ENCODE data around the gene AREL1.

Gene AREL1

DNA sequence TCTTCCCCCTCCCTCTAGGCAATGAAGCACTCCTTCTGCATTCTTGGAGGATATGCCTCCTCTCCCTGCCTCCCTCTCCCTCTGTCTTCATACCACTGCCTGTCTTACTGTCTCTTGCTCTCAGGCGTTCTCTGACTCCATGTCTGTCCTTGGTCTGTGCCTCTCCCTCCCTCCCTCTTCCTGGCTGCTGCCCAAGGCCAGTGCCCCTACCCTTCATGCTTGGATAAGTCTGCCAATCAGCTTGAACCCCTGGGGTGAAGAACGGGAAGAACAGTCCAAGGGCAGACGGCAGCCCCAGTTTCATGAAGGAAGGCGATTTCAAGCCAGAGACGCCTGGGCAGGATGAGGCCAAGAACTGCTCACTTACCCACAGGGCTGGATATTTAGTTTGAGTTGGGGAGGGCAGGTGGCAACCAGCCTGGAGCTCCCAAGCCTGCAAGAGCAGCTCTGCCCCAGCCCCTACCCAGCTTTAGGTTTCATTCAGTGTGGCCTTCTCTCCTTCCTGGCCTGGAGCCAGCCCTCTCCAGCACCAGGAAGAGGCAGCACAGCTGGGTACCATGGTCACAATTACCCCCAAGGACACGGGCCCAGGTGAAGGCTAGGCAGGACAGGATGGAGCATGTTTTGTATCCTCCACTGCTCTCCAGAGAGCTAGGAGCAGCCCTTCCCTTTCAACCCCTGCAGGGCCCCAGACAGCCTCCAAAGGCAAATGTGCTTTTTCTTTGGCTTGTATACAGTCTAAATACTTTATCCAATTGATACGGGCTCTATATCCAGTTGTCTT, 65.0 kb downstream of the AREL1 start:
- peaks cover 45% of the 10 kb centered on the region for H3K4me1 ChIP-seq (ENCODE audit: control insufficient read depth, insufficient read depth, low read length)
- peaks cover 2% of the 10 kb centered on the region for H3K36me3 ChIP-seq (ENCODE audit: control insufficient read depth, insufficient read depth, low read length, severe bottlenecking)
- no peaks in the 10 kb centered on the region for H3K9me3 ChIP-seq (ENCODE audit: control insufficient read depth, low read length)
- no peaks in the 10 kb centered on the region for H3K27me3 ChIP-seq (replicated peaks; ENCODE audit: control insufficient read depth, insufficient read depth, low read length)
- no peak overlapping the region for H3K9ac ChIP-seq (ENCODE audit: low read length)
- H3K4me3 ChIP-seq (ENCODE audit: low read length) = no peak overlapping the region
- peak; percentile 57 for DNase-seq (ENCODE audit: low read depth)

DNA sequence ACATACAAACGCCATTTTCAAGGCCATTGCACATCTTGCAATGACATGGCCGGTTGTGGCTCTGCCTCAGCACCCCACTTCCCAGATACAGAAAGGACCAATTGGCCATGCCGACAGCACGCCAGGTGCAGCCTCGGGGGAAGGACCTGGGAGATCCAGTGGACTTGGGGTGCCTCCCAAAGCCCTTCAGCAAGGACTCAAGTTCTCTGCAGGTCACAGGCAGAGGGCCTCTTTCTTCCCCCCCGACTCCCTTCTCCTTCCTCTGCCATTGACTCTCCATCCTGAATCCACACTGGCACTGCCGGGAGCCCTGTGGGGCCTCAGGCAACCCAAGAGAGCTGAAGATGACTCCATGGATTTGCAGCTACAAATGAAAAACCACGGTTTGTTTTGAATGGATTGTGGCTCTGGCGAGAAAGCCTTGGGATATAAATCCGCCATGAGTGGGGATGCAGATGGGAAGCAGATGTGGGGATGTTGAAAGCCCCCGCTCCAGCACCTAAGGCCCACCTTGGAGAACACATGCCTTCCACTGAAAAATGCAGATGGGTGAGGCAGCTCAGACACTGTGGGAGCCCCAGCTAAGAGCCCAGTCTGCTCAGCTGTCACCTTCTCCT, 65.7 kb downstream of the AREL1 start:
- Histone ChIP-seq H3K4me3 (ENCODE audit: low read length) (no peak overlapping the region), H3K36me3 (ENCODE audit: control insufficient read depth, insufficient read depth, low read length, severe bottlenecking) (no peaks in the 10 kb centered on the region), H3K9ac (ENCODE audit: low read length) (no peak overlapping the region), H3K9me3 (ENCODE audit: control insufficient read depth, low read length) (no peaks in the 10 kb centered on the region), H3K4me1 (ENCODE audit: control insufficient read depth, insufficient read depth, low read length) (peaks cover 44% of the 10 kb centered on the region), H3K27me3 (replicated peaks; ENCODE audit: control insufficient read depth, insufficient read depth, low read length) (no peaks in the 10 kb centered on the region)
- DNase-seq (ENCODE audit: low read depth) = no peak

GRCh38 chr14:74645756-74646470, 67.0 kb downstream of the AREL1 start:
- no peak overlapping the region for H3K4me3 ChIP-seq (ENCODE audit: low read length)
- no peaks in the 10 kb centered on the region for H3K27me3 ChIP-seq (replicated peaks; ENCODE audit: control insufficient read depth, insufficient read depth, low read length)
- peaks cover 52% of the 10 kb centered on the region for H3K4me1 ChIP-seq (ENCODE audit: control insufficient read depth, insufficient read depth, low read length)
- no peaks in the 10 kb centered on the region for H3K36me3 ChIP-seq (ENCODE audit: control insufficient read depth, insufficient read depth, low read length, severe bottlenecking)
- no peaks in the 10 kb centered on the region for H3K9me3 ChIP-seq (ENCODE audit: control insufficient read depth, low read length)
- no peak for DNase-seq (ENCODE audit: low read depth)
- H3K9ac ChIP-seq (ENCODE audit: low read length) = no peak overlapping the region

GRCh38 chr14:74645244-74645643, 67.6 kb downstream of the AREL1 start:
- H3K4me1 ChIP-seq (ENCODE audit: control insufficient read depth, insufficient read depth, low read length) = peaks cover 52% of the 10 kb centered on the region
- H3K9me3 ChIP-seq (ENCODE audit: control insufficient read depth, low read length) = no peaks in the 10 kb centered on the region
- no peak overlapping the region for H3K9ac ChIP-seq (ENCODE audit: low read length)
- no peak for DNase-seq (ENCODE audit: low read depth)
- H3K36me3 ChIP-seq (ENCODE audit: control insufficient read depth, insufficient read depth, low read length, severe bottlenecking) = no peaks in the 10 kb centered on the region
- no peak overlapping the region for H3K4me3 ChIP-seq (ENCODE audit: low read length)
- no peaks in the 10 kb centered on the region for H3K27me3 ChIP-seq (replicated peaks; ENCODE audit: control insufficient read depth, insufficient read depth, low read length)

DNA sequence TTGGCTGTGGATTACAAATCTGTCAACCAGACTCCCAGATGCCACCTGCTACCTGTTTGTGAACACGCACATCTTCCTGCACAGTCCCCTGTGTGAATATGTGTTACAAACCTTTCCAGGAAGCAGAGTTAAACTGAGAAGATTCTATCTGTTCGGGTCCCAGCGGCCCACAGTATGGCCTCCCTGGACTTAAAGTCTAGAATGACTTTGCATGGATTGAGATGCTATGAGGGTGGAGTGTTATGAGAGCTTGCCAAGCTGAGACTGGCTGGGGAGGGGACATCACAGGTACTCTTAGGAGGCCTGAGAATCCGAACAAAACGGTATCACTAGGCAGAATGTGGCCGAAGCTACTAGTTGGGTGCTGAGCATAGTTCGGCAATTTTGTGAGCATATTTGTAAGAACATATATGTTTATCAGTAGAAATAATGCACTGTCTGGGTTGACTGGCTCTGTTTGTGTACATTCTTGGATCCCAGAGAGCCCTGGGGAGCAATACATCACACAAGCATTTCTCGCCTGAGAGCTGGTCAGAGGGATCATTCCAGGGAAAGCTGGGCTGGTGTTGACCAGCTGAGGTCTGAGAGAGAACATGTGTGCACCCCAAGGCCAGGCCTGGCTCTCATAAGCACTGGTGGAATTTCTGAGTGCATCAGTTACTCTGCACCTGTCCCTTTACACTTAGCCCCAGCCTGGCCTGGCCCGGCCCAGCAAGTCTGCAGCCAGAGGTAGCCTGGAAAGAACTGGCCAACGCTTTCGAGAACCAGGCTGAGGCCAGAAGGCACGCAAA, 71.1 kb downstream of the AREL1 start:
- H3K4me1 ChIP-seq (ENCODE audit: control insufficient read depth, insufficient read depth, low read length) = peaks cover 42% of the 10 kb centered on the region
- no peak for DNase-seq (ENCODE audit: low read depth)
- H3K4me3 ChIP-seq (ENCODE audit: low read length) = no peak overlapping the region
- no peaks in the 10 kb centered on the region for H3K9me3 ChIP-seq (ENCODE audit: control insufficient read depth, low read length)
- H3K27me3 ChIP-seq (replicated peaks; ENCODE audit: control insufficient read depth, insufficient read depth, low read length) = no peaks in the 10 kb centered on the region
- H3K36me3 ChIP-seq (ENCODE audit: control insufficient read depth, insufficient read depth, low read length, severe bottlenecking) = no peaks in the 10 kb centered on the region
- no peak overlapping the region for H3K9ac ChIP-seq (ENCODE audit: low read length)

DNA sequence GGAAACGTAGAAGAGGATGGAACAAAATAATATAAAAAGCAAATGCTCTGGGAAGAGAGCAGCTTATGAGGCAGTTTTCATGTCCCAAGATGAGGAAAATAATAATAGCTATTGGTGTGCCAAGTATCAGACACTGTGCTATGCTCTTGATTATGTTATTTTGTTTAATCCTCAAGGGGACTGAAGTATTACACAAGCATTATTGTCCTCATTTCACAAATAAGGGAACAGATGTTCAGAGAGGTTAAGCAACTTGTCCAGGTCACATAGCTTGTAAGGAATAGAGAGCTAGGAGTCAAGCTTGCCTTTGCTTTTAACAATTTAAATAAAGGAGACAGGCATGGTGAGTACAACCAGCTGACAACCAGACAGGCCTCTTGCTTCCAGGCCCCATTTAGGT, 73.9 kb downstream of the AREL1 start:
- Histone ChIP-seq H3K4me1 (ENCODE audit: control insufficient read depth, insufficient read depth, low read length) (peaks cover 30% of the 10 kb centered on the region), H3K9ac (ENCODE audit: low read length) (no peak overlapping the region), H3K4me3 (ENCODE audit: low read length) (no peak overlapping the region), H3K36me3 (ENCODE audit: control insufficient read depth, insufficient read depth, low read length, severe bottlenecking) (no peaks in the 10 kb centered on the region), H3K9me3 (ENCODE audit: control insufficient read depth, low read length) (no peaks in the 10 kb centered on the region), H3K27me3 (replicated peaks; ENCODE audit: control insufficient read depth, insufficient read depth, low read length) (no peaks in the 10 kb centered on the region)
- DNase-seq (ENCODE audit: low read depth) = peak; percentile 64

DNA sequence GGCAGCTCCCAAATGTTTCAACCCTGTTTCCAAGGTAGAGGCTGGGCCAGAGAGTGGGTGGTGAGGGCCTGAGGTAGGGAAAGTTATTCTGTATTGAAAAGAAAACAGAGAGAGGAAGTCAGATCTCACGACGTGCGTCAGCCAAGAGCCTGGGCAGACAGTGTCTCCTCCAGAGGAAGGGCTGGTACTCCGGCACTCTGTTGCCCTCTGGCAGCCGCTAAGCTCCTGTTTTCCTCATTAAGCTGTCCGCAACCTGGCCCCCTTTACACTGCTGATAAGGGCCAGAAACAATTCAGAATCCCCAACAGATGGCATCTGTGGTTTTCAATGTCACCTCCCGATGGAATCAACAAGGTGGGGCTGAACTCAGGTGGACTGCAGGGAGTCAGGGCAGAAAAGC, 74.8 kb downstream of the AREL1 start:
- no peak overlapping the region for H3K9ac ChIP-seq (ENCODE audit: low read length)
- H3K27me3 ChIP-seq (replicated peaks; ENCODE audit: control insufficient read depth, insufficient read depth, low read length) = no peaks in the 10 kb centered on the region
- H3K4me1 ChIP-seq (ENCODE audit: control insufficient read depth, insufficient read depth, low read length) = peaks cover 30% of the 10 kb centered on the region
- no peaks in the 10 kb centered on the region for H3K36me3 ChIP-seq (ENCODE audit: control insufficient read depth, insufficient read depth, low read length, severe bottlenecking)
- H3K4me3 ChIP-seq (ENCODE audit: low read length) = no peak overlapping the region
- DNase-seq (ENCODE audit: low read depth) = no peak
- H3K9me3 ChIP-seq (ENCODE audit: control insufficient read depth, low read length) = no peaks in the 10 kb centered on the region

DNA sequence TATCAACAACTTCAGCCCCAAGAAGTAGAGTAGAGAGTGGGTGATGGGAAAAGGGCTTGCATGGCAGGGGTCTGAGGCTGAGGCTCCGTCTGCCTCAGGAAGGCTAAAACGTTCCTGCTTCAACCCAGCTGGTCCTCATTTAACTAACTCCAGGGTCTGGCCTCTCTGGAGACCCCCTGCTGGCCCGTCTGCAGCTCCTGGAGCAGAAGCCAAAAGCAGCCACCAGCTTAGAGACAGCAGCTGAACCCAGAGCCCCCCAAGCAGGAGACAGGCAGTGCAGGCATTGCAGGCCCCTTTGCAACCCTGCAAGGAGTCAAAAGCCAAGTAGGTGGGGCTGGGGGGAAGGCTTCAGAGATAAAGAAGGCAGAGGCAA, 75.7 kb downstream of the AREL1 start:
- no peaks in the 10 kb centered on the region for H3K27me3 ChIP-seq (replicated peaks; ENCODE audit: control insufficient read depth, insufficient read depth, low read length)
- H3K4me3 ChIP-seq (ENCODE audit: low read length) = no peak overlapping the region
- no peaks in the 10 kb centered on the region for H3K36me3 ChIP-seq (ENCODE audit: control insufficient read depth, insufficient read depth, low read length, severe bottlenecking)
- H3K9ac ChIP-seq (ENCODE audit: low read length) = no peak overlapping the region
- no peak for DNase-seq (ENCODE audit: low read depth)
- H3K9me3 ChIP-seq (ENCODE audit: control insufficient read depth, low read length) = no peaks in the 10 kb centered on the region
- H3K4me1 ChIP-seq (ENCODE audit: control insufficient read depth, insufficient read depth, low read length) = peaks cover 25% of the 10 kb centered on the region

GRCh38 chr14:74636424-74637177, 76.3 kb downstream of the AREL1 start:
- no peaks in the 10 kb centered on the region for H3K27me3 ChIP-seq (replicated peaks; ENCODE audit: control insufficient read depth, insufficient read depth, low read length)
- H3K36me3 ChIP-seq (ENCODE audit: control insufficient read depth, insufficient read depth, low read length, severe bottlenecking) = no peaks in the 10 kb centered on the region
- DNase-seq (ENCODE audit: low read depth) = peak; percentile 63
- H3K9me3 ChIP-seq (ENCODE audit: control insufficient read depth, low read length) = no peaks in the 10 kb centered on the region
- no peak overlapping the region for H3K9ac ChIP-seq (ENCODE audit: low read length)
- H3K4me1 ChIP-seq (ENCODE audit: control insufficient read depth, insufficient read depth, low read length) = peaks cover 20% of the 10 kb centered on the region
- no peak overlapping the region for H3K4me3 ChIP-seq (ENCODE audit: low read length)

DNA sequence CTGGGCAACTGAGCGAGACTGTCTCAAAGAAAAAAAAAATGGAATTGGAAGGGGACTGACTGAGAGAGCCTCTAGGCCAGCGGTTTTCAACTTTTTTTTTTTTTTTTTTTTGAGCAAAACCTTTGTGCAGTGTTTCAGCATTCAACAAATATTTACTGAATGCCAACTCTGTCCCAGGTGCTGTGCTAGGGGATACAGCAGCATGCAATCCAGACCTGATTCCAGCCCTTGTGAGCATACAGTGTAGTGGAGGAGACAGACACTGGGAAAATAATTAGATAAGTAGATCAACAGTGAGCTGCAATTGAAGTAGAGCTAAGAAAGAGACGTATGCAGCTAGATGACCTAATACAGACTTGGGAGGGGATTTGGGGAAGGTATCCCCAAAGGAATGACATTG, 77.0 kb downstream of the AREL1 start:
- Histone ChIP-seq H3K9me3 (ENCODE audit: control insufficient read depth, low read length) (no peaks in the 10 kb centered on the region), H3K4me3 (ENCODE audit: low read length) (no peak overlapping the region), H3K4me1 (ENCODE audit: control insufficient read depth, insufficient read depth, low read length) (peaks cover 21% of the 10 kb centered on the region), H3K9ac (ENCODE audit: low read length) (no peak overlapping the region), H3K27me3 (replicated peaks; ENCODE audit: control insufficient read depth, insufficient read depth, low read length) (no peaks in the 10 kb centered on the region), H3K36me3 (ENCODE audit: control insufficient read depth, insufficient read depth, low read length, severe bottlenecking) (no peaks in the 10 kb centered on the region)
- no peak for DNase-seq (ENCODE audit: low read depth)
